ENCODE results near the gene SAMM50.

DNA sequence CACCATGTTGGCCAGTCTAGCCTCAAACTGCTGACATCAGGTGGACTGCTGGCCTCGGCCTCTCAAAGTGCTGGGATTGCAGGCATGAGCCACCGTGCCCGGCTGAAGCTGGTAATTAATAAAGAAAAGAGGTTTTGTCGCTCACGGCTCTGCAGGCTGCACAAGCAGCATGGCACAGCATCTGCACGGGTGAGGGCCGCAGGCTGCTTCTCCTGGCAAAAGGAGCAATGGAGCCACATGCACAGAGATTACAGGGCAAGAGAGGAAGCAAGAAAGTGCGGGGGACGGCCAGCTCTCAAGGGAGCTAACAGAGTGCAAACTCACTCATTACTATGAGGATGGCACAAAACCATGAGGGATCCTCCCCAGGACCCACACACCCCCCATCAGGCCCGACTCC, 64.2 kb downstream of the SAMM50 start:
- TF ChIP-seq POLR2A (IDR thresholded peaks at IDR 0.05) (no peak), CTCF (IDR thresholded peaks at IDR 0.05) (no peak)
